ENCODE data around the gene ZBTB7C. TPM values are rescaled to one million over a fixed set of nuclear protein-coding genes. Genes with fewer than 3 reads are reported as not detected.

ZBTB7C gene
- polyA plus RNA-seq, 1 of the 3 experiments (the other 2 are of a cell fraction), result 0.05 TPM

DNA sequence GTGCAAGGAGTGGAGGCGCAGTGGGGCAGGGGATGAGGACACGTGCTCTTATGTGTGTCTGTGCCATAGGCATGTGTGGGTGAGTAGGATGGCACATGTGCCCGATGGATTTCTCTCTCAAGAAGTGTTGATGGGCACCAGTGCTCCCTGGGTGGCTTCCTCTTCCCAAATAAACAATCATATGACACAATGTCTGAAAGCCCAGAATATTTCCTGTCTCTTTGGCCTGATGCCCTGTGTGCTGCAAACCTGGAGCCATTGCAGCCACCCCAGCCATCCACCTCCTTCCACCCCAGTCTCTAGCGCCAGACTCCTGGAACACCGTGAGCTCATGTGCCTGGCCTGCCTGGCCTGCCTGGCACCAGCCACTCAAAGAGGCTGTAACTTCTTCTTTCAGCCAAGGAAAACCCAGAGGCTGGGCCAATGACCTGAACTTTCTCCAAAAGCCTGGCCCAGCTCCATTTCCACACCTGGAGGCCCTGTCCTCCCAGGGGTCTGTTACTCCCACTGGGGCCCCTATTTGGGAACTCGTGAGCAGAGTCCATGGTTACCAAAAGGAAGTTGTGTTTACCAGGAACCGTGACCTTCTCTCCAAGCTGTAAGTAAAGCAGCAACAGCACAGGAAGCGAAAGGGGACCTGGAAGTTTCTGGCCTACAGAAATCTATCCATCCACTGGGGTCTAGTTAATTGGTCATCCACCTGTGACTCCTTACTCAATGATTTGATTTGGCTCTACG is 9.5 kb upstream of the ZBTB7C start:
- Histone ChIP-seq H3K9ac (no peak overlapping the region), H3K4me1 (ENCODE audit: control insufficient read depth in 1 of 2, insufficient read depth in 2 of 2, low read depth in 1 of 2, low read length in 1 of 2) (peaks cover 0 to 4% of the 10 kb centered on the region in 2 experiments; a peak in 1 of 4 replicates), H3K36me3 (replicated peaks in 1 of 2; ENCODE audit: control insufficient read depth in 1 of 2, insufficient read depth in 2 of 2, low read length in 1 of 2) (no peaks in the 10 kb centered on the region), H4K20me1 (ENCODE audit: insufficient read depth) (no peaks in the 10 kb centered on the region), H3K79me2 (ENCODE audit: insufficient read depth) (no peaks in the 10 kb centered on the region), H3K4me2 (no peak overlapping the region), H3K9me3 (no peaks in the 10 kb centered on the region), H3K27me3 (ENCODE audit: insufficient read depth) (peaks cover 32% of the 10 kb centered on the region; the same call in 1 of the 2 replicates), H3K27ac (ENCODE audit: low read depth in 2 of 2, low read length in 1 of 2) (no peak overlapping the region), H3K4me3 (ENCODE audit: low read depth in 2 of 2, low read length in 1 of 2) (no peak overlapping the region), H2AFZ (ENCODE audit: low read depth) (no peak overlapping the region), H3F3A (replicated peaks; ENCODE audit: insufficient read depth) (no peaks in the 10 kb centered on the region), H3K9me2 (no peaks in the 10 kb centered on the region)
- DNase-seq, result no peak
- WGBS (ENCODE audit: low lambda C conversion rate), result 54% methylated on average over 7 of the region's 9 CpGs
- CTCF ChIA-PET, result interaction anchor here (0.6 to 5.6 kb wide), 3 partner anchors 27 to 236 kb away, joined by 3 to 27 read pairs (median 3); no protein-coding TSS in a partner anchor
- TF ChIP-seq TAF1 (IDR thresholded peaks at IDR 0.05; ENCODE audit: borderline replicate concordance, low read depth, low read length), result no peak
- no peak for TF ChIP-seq ELF1 (IDR thresholded peaks at IDR 0.05)
- no peak for TF ChIP-seq USF2 (IDR thresholded peaks at IDR 0.05; ENCODE audit: borderline replicate concordance, low read depth, low read length)
- no peak for TF ChIP-seq NFIC (IDR thresholded peaks at IDR 0.05; ENCODE audit: borderline replicate concordance)
- TF ChIP-seq, protein P1, sequence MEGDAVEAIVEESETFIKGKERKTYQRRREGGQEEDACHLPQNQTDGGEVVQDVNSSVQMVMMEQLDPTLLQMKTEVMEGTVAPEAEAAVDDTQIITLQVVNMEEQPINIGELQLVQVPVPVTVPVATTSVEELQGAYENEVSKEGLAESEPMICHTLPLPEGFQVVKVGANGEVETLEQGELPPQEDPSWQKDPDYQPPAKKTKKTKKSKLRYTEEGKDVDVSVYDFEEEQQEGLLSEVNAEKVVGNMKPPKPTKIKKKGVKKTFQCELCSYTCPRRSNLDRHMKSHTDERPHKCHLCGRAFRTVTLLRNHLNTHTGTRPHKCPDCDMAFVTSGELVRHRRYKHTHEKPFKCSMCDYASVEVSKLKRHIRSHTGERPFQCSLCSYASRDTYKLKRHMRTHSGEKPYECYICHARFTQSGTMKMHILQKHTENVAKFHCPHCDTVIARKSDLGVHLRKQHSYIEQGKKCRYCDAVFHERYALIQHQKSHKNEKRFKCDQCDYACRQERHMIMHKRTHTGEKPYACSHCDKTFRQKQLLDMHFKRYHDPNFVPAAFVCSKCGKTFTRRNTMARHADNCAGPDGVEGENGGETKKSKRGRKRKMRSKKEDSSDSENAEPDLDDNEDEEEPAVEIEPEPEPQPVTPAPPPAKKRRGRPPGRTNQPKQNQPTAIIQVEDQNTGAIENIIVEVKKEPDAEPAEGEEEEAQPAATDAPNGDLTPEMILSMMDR (IDR thresholded peaks at IDR 0.05), result no peak
- POLR2A ChIA-PET, result no interaction called here

GRCh38 chr18:48417985-48418384 is 8.8 kb upstream of the ZBTB7C start:
- H3K27me3 ChIP-seq (ENCODE audit: insufficient read depth), result peaks cover 33% of the 10 kb centered on the region; the same call in 1 of the 2 replicates
- no peaks in the 10 kb centered on the region for H3F3A ChIP-seq (replicated peaks; ENCODE audit: insufficient read depth)
- no peak overlapping the region for H3K4me2 ChIP-seq
- no peaks in the 10 kb centered on the region for H3K79me2 ChIP-seq (ENCODE audit: insufficient read depth)
- no peaks in the 10 kb centered on the region for H3K9me2 ChIP-seq
- ChIA-PET POLR2A (no interaction called here), CTCF (interaction anchor here (1.5 to 5.6 kb wide), 2 partner anchors 28 to 189 kb away, joined by 3 to 27 read pairs; no protein-coding TSS in a partner anchor)
- H3K36me3 ChIP-seq (replicated peaks in 1 of 2; ENCODE audit: control insufficient read depth in 1 of 2, insufficient read depth in 2 of 2, low read length in 1 of 2), result no peaks in the 10 kb centered on the region
- no peak for TF ChIP-seq ELF1 (IDR thresholded peaks at IDR 0.05)
- TF ChIP-seq, protein P1 (IDR thresholded peaks at IDR 0.05), result no peak
- H3K4me1 ChIP-seq (ENCODE audit: control insufficient read depth in 1 of 2, insufficient read depth in 2 of 2, low read depth in 1 of 2, low read length in 1 of 2), result peaks cover 0 to 4% of the 10 kb centered on the region in 2 experiments; a peak in 1 of 4 replicates
- no peak for DNase-seq
- H3K9ac ChIP-seq, result no peak overlapping the region
- H3K27ac ChIP-seq (ENCODE audit: low read depth in 2 of 2, low read length in 1 of 2), result no peak overlapping the region
- no peaks in the 10 kb centered on the region for H3K9me3 ChIP-seq
- H3K4me3 ChIP-seq (ENCODE audit: low read depth in 2 of 2, low read length in 1 of 2), result no peak overlapping the region
- no peak overlapping the region for H2AFZ ChIP-seq (ENCODE audit: low read depth)
- no peaks in the 10 kb centered on the region for H4K20me1 ChIP-seq (ENCODE audit: insufficient read depth)
- 56% methylated on average over 4 of the region's 4 CpGs for WGBS (ENCODE audit: low lambda C conversion rate)

Measured in SK-N-SH (cell line).